ENCODE results near the gene RASL10A.
A peak's percentile ranks its signal among the peaks of the same experiment; 100 is the strongest.

RASL10A gene

DNA sequence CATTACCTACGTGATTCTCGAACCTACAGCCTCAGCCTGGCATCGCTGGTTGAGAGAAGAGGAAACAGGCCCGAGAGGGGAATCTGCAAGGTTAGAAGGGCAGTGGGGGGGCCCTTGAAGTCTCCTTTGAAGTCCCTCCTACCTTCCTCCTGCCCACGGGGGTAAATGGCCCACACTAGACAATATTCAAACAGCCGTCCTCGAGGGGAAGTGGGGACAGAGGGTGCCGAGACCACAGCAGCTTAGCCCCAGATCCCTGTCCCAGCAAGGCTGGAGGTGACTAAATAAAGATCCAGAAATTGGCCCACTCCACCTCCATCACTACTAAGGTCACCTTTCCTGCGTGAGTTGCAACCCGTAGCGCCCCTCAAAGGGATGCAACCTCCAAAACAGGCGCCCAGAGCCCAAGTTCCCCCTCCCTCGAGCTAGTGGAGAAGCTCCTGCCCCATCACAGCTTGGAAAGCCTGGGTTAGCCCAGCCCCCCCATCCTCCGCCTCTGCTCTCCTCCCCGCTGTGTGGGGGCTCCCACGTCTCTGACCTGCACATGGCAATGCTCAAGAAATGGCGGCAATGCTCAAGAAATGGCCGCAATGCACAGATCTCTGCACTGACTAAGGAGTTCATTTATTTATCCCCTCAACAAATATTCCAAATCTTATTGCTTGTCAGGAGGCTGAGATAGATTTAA, 788 bp upstream of the RASL10A start:
- no peak for DNase-seq

DNA sequence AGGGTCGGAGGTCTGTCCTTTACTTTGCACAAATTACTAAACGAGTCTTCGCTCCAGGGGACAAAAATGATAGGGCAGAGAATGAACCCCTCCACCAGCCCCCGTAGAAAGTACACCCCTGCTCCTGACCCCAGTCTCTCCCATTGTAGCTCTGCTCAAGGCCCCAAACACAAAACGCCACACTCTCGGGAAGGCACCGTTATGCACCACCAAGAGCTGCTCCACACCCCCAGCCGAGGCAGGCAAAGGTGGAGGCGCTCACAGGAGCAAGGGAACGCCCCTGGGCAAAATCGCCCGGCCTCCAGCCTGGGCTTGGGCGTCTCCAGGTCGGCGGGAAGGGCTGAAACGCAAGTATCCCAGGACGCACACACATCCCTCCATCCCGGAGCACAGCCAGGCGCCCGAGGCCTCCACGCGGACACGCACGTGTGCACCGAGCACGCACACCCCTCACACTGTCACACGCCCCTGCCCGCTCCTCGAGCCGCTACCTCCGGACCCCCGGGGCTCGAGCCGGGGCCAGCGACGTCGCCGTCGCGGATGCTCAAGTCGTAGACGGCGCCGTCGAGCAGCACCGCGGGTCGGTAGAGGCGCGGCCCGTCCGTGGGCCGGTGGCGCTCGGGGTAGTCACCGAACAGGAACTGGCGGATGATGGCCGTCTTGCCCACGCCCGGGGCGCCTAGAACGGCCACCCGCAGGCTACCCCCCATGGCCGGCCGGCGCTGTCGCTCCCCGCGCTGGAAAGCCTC, 786 bp downstream of the RASL10A start:
- DNase-seq: no peak

DNA sequence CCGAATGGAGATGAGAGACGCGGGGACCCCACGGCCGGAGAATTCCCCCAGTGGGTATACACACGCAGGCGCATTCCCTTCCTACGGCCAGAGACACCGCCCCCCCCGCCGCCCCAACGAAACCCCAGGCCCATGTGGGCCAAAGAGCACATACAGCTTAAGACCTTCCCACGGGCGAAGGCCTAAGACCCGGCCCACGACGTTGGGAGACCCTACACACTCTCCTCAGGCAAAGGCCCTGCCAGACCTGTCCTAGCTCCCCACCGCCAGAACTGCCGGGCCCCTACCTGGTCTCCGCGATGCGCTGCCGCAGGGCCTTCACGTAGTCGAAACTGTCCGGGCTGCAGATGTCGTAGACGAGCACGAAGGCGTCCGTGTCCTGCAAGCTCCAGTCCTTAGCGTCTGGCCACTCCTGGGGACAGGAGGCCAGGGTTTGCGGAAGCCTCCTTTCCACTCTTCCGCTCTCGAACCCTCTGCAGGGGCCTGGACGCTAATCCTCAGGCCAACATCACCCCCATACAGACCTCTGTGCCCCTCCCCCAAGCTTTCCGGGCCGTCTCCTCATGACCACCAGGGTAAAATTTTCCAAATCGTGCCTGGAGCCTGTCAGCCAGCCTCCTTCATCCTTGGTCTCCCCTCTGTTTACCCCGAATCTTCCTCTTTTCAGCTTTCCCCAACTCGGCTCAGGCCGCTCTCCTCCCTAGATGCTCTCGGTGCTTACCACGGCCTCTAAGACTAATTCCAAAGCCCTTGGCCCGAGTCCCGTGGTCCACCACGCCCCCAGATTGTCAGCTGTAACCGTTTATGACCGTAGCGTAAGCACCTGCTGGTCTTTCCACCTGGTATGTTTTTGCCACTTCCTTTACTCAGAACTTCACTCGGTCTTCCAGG, 1.7 kb downstream of the RASL10A start:
- DNase-seq: no peak

DNA sequence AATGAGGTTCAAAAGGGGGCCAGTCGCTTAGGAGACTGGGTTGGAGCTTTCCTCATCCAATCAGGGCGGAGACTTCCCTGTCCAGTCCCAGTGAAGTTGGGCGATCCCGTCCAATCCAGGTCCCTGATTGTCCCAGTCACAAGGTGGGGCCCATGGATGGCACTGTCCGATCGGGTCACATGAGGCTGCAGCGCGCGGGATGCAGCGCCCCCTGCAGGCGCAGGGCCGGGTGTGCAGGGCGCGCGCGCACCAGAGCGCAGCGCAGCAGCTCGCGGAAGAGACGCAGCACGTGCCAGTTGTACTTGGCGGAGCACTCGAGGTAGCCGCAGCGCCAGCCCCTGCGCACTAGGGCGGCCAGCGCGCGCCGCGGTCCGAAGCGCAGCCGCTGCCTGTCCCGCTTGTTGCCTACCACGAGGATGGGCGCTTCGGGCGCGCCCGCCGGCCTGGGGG, 2.3 kb downstream of the RASL10A start:
- DNase-seq: no peak

DNA sequence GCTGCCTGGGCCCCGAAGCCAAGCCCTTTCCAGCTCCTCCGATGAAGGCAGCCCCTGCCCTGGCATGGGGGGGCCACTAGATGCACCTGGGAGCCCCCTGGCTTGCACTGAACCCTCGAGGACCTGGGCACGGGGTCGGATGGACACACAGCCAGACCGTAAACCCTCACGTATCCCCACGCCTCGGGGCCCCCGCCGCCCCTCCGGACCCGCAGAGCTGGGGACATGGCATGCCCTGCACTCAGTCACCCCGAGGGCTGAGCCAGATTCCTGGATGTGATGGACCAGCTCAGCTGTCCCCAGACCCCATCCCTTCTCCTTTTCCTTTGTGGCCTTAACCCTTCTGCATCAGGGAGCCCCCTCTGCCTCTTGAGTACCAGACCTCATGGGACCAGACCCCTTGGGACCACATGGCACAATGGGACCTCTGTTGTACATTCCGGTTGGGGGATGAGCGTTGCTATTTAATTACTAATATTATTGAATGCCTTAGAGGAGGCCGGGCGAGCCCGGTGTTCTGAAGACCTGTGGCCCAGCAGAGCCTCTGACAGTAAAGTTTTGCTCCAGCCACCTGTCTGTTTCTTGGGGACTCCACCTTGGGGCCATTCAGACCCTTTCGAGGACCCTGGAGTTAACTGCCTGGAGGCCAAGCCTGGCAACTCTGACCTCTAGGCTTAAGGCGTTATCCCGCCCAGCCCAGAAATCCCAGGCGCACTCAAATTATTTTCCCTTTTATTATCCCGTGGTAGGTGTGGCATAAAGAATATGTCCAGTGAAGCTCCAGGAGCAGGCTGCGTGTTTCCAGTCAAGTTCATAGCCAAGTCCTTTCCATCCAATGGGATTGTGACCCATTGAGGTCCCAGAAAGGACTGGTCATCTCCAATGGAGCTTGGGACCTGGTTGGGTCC, 3.0 kb downstream of the RASL10A start:
- DNase-seq: no peak

DNA sequence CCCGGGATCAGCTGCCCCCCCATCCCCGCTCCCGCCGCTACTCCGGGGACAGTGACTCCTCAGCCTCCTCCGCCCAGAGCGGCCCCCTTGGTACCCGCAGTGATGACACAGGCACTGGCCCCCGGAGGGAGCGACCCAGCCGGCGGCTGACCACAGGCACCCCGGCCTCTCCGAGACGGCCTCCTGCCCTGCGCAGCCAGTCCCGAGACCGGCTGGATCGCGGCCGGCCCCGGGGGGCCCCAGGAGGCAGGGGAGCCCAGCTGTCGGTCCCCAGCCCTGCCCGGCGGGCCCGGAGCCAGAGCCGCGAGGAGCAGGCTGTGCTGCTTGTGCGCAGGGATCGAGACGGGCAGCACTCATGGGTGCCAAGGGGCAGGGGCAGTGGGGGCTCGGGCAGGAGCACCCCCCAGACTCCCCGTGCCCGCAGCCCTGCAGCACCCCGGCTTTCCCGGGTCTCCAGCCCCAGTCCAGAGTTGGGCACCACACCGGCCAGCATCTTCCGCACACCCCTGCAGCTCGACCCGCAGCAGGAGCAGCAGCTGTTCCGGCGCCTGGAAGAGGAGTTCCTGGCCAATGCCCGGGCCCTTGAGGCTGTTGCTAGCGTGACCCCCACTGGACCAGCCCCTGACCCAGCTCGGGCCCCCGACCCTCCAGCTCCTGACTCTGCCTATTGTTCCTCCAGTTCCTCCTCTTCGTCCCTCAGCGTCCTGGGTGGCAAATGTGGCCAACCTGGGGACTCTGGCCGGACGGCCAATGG, 3.9 kb downstream of the RASL10A start:
- no peak for DNase-seq

DNA sequence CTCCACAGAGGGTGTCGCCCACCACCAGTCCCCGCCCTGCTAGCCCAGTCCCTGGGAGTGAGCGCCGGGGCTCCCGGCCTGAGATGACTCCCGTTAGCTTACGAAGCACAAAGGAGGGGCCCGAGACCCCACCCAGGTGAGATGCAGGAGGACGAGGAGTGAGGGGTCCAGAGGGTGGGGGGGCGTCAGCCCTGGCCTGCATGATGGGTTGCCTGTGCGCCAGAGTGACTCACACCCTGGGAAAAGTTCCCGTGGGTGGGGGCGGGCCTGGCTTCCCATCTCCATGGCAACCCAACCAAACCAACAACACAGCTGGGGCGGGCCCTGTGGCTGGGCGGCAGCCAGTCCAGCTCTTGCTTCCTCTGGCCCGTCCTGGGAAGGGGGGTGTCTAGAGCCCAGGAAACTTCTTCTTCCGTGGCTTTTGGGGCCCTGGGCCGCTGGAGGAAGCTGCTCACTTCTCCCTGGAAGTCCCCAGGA, 4.6 kb downstream of the RASL10A start:
- DNase-seq: peak; percentile 28

DNA sequence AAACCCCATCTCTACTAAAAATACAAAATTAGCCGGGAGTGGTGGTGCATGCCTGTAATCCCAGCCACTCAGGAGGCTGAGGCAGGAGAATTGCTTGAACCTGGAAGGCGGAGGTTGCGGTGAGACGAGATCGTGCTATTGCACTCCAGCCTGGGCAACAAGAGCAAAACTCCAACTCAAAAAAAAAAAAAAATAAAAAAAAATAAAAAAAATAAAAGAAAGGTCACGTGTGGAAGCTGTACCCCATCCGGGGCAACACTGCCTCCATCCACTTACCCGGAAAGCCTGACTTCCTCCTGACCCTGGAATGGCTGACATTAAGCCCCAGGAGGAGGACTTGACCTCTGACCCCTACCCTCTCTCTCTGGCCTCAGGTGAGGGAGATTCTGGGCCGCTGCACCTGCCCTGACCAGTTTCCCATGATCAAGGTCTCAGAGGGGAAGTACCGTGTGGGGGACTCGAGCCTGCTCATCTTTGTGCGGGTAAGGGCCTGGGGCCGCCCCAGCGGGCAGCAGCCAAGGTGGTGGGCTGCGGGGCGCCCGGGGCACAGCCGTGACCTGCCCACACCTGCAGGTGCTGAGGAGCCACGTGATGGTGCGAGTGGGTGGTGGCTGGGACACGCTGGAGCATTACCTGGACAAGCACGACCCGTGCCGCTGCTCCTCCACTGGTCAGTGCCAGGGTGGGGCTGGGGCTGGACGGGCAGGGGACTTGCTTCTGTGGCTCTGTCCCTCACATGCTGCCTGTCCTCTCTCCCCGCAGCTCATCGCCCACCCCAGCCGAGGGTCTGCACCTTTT, 5.2 kb downstream of the RASL10A start:
- no peak for DNase-seq

DNA sequence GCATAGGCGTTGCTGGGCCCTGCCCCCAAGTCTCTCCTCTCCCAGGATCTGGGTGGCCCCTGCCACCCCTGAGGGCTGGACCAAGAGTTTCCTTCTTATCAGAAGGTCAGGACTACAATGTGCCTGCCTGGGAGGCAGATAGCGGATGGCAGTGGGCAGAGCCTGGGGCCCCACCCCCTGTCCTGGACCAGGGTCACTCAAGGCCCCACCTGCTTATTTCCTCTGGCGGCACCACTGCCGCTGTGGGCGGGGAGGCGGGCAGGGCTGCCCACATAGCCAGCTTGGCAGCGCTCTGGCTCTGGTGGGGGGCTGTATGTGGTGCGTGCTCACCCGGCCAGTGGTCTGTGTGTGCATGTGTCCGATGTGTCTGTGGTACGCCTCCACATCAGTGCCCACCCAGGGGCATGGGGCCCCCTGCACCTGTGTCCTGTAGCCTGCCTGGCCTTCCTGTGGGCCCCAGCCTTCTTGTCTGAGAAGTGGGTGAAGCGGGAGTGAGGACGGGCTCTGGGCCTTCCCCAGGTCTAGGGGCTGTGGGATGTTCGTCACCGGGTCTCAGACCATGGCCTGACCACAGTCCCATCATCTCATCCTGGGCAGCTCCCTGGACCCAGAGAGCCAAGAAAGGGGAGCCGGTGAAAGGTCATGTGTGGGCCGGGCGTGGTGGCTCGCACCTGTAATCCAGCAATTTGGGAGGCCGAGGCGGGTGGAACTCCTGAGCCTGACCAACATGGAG, 6.0 kb downstream of the RASL10A start:
- no peak for DNase-seq

DNA sequence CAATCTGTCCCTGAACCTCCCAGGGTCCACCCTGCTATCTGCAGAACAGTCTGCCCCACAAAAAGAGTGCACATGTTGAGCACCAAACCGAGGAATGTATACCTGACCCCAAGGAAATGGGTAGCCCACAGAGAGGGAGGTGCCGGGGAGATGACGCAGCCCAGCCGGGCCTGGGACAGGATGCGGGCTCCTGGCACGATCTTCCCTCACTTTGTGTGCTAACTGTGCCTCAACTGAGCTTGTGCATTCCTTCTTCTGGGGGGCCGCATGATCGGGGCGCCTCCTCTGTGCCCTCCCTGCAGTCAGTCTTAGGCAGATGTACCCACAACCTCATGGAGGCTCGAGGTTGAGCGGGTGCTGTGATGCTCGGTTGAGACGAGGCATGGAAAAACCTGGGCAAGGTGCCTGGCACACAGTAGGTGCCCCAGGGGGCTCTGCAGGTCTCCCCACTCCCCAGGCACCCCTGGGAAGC, 6.7 kb downstream of the RASL10A start:
- DNase-seq: no peak

DNA sequence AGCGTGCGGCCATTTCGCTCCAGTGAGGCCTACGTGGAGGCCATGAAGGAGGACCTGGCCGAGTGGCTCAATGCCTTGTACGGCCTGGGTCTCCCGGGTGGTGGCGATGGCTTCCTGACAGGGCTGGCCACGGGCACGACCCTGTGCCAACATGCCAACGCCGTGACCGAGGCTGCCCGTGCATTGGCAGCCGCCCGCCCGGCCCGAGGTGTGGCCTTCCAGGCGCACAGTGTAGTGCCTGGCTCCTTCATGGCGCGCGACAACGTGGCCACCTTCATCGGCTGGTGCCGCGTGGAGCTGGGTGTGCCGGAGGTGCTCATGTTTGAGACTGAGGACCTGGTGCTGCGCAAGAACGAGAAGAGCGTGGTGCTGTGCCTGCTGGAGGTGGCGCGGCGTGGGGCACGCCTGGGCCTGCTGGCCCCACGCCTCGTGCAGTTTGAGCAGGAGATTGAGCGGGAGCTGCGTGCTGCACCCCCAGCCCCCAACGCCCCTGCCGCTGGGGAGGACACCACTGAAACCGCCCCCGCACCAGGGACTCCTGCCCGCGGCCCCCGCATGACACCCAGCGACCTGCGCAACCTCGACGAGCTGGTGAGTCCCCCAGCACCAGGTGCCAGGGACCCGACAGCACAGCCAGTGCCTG, 7.2 kb downstream of the RASL10A start:
- DNase-seq: no peak

DNA sequence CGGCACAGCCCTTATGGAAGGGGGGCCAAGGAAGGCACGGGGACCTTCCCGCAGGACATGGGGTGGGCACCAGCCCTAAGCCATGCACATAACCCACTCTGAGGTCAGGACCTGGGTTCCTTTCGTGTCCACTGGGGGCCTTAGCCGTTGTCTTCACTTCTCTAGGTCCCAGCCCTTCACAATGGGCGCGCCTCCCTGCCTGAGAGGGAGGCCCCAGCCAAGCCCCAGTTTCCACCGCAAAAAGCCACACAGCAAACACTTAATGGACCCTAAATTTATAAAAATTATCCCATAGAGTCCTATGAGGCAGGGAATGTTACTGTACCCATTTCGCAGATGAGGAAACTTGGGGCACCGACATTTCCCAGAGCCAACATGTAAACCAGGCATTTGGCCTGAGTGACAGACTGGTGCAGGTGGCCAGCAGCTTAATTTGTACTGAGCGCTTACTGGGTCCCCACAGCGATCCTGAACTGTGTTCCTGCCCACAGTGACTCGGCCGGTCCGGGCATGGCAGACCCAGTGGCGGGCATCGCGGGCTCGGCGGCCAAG, 7.8 kb downstream of the RASL10A start:
- no peak for DNase-seq

DNA sequence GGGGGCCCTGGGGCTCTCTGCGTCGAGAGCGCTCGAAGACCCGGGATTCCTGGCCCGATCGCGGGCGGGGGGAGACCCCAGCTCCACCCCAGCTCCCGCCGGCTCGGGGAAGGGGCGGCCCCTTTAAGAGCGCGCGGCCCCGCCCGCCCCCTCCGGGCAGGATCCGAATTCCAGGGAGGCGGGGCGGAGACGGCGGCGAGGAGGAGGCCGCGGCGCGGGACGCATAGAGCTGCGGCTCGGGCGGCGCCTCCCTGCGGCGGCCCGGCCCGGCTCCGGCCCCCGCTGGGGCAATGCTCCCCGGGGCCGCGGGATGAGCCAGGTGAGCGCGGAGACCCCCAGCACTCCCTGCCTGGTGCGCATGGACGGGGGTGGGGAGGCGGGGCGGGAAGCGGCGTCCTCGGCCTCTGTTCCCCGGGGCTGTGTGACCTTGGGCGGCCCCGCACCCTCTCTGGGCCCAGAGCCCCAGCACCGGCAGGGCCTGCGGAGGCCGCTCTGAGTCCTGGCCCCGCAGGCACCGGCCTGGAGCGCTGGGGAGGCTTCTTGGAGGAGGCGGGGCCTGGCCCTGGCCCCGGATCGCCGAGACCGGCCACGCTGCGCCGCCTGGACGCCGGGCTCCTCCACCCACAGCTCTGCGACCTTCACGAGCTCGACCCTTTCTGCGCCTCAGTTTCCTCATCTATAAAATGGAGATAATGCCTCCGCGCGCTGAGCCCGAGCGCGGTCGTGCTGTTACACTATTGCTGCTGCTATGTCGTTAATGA, 8.5 kb downstream of the RASL10A start:
- DNase-seq: peak; percentile 49

DNA sequence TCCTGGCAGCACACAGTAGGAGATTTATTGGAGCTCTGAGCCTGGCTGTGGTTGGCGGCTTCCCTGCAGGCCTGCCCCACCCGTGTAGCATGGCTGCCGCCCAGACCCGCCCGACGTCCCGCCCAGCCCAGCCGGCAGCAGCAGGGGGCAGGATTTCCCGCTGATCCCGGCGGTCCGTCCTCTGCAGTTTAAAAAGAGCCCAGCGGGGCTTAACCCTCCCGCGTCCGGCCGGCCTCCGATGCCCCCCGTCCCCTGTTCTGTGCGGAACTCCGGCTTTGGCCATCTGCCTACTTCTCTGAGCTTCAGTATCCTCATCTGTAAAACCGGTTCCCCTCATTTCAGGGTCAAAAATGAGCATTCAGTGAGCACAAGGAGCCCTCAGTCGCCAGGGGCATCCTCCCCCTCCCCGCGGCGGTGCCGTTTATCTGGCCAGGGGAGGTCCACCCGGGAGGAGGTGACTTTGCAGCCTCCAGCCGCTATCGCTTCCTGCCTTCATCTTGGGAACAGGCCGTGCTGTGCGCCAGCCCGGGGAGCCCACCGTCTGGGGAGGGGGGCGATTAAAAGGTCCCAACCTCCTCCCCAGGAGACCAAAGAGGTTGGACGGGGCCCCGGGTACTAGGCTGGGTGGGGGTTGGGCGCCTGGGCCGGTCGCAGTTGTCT, 9.2 kb downstream of the RASL10A start, which contains the start of gene GAS2L1:
Gene GAS2L1 (plus strand): TSS at position 476 of the 660 bp plus-strand sequence. CDS start 1,456 bp downstream, outside the sequence.
- peak; percentile 60 for DNase-seq

DNA sequence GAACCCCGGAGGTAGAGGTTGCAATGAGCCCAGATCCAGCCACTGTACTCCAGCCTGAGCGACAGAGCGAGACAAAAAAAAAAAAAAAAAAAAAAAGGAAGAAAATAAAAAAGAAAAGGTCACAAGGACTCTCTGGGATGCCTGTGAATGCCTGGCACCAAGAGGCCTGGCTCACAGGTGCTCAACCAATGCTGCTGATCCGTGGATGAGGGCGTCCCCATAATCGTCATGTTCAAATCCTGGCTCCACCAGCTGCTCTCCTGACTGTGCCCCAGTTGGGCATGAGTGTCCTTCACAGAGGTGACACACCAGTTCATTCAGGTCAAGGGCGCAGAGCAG, 9.7 kb downstream of the RASL10A start:
- DNase-seq: no peak

DNA sequence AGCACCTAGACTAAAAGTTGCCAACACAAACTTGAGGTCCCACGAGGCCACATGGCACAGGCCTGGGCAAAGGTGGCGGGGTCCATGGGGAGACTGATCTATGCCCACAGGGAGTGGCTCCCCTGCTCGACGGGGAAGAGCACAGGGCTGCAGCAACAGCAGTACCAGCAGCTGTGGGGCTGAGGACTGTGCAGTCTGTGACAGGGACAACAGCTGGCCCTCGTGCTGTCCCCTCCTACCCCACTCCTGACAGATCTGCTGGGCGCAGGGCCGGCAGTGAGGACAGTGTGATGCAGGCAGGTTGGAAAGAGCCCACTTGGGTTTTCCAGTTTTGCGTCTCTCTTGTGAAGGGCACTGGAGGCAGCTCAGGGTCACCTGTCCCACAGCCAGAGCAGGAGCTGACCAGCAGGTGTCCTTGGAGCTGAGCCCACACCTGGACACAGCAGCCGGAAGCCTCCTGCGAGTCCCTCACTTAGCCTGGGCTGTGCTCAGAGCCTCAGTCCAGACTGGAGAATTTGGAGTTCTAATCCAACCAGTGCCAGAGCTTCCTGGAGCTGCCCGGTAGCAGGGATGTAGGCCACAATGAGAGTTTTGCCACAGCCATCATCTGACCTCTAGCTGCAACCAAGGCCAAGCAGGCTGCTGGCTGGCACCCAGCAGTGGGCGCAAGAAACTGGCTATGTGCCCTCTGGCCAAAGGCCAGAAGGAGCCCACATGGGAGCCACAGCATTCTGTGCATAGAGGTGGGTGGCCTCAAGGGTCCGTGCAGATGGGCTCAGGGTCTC, 12.6 kb downstream of the RASL10A start:
- DNase-seq: no peak

DNA sequence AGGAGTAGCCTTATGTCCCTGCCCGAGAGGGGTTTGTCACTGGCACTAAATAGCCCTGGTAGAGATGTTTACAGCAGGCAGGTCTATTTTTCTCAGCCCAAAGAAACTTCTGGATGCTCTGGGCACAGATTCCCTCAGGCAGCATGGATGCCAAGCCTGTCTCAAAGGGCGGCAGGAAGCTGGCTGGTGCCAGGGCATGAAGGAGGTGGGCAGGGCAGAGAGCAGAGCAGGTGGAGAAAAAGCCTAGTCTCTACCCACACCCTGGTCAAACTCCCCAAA, 13.2 kb downstream of the RASL10A start:
- DNase-seq: no peak

Data from GDM1 (cell line).